ENCODE results near the gene ZCCHC2.

Gene ZCCHC2

DNA sequence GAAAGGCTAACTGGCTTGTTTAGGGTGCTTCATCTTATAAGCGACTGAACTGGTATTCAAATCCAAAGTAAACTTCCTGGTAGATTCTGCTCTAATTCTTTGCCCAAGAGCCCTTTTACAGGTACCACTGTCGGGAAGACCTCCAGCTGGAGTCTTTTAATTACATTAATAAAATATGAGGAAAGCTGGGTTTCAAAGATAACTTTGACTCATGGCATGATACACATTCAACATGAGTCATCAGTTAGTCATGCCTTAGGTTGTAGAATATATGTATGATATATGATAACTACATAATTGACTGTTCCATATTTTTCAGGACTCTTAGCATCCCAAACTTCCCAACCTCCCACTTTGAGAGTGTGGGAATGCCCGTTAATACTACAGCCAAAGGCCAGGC lies 32.3 kb downstream of the ZCCHC2 start:
- DNase-seq (ENCODE audit: extremely low read depth, low read depth): no peak
- TF ChIP-seq, protein P1, sequence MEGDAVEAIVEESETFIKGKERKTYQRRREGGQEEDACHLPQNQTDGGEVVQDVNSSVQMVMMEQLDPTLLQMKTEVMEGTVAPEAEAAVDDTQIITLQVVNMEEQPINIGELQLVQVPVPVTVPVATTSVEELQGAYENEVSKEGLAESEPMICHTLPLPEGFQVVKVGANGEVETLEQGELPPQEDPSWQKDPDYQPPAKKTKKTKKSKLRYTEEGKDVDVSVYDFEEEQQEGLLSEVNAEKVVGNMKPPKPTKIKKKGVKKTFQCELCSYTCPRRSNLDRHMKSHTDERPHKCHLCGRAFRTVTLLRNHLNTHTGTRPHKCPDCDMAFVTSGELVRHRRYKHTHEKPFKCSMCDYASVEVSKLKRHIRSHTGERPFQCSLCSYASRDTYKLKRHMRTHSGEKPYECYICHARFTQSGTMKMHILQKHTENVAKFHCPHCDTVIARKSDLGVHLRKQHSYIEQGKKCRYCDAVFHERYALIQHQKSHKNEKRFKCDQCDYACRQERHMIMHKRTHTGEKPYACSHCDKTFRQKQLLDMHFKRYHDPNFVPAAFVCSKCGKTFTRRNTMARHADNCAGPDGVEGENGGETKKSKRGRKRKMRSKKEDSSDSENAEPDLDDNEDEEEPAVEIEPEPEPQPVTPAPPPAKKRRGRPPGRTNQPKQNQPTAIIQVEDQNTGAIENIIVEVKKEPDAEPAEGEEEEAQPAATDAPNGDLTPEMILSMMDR (IDR thresholded peaks at IDR 0.05; ENCODE audit: low read depth, low read length, missing control alignments): no peak
- no peak overlapping the region for H3K4me3 ChIP-seq (replicated peaks; ENCODE audit: low read depth, low read length)

DNA sequence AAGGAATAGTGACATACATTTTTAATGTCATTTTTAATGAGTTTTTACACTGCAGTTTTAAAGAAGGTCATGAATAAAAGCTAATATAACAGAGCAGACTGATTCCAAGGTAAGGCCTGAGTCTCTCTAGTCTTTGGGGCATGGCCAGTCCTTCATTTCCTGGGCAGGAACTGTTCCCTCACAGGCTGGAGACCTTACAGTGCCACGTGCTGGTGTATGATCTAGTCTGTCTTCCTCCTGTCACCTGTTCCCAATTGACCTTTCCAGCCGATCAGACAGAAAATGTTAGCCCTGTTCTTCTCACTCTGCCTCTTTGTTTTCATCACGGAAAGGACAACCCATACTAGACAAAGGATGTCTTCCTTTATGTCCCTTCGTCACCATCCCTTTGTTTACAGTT lies 33.6 kb downstream of the ZCCHC2 start:
- TF ChIP-seq, protein P1 (IDR thresholded peaks at IDR 0.05; ENCODE audit: low read depth, low read length, missing control alignments): no peak
- DNase-seq (ENCODE audit: extremely low read depth, low read depth): no peak

DNA sequence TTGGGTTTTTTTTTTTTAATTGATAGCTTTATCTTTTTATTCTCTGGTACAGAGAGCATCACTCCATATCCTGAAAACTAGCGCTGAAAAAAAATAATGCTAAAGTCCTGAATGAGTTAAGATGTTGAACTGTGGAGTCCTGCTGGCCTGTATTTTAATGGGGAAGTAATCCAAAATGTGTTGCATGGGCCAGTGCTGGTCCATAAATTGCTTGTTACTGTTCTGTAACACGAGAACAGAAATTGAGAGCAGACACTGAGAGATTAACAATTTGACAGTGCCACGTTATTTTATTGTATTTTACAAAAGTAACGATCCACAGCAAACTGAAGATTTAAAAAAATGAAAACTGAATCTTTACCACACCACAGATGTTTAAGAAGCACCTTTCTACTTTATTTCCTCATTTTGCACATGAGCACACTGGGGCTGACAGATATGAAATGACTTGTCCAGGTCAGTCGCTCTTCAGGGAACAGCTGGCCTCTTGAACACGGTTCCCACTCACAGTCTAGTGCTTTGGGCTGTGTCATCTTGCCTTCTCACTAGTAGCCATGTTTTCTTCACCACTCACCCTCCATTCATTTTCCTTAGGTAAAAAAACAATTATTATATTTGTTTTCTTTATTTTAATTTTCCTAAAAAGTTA lies 35.3 kb downstream of the ZCCHC2 start:
- DNase-seq (ENCODE audit: extremely low read depth, low read depth): no peak
- H3K4me3 ChIP-seq (replicated peaks; ENCODE audit: low read depth, low read length): no peak overlapping the region
- TF ChIP-seq, protein P1 (IDR thresholded peaks at IDR 0.05; ENCODE audit: low read depth, low read length, missing control alignments): no peak

More for the DNA sequence above, 33.6 kb downstream of the ZCCHC2 start:
- no peak overlapping the region for H3K4me3 ChIP-seq (replicated peaks; ENCODE audit: low read depth, low read length)

DNA sequence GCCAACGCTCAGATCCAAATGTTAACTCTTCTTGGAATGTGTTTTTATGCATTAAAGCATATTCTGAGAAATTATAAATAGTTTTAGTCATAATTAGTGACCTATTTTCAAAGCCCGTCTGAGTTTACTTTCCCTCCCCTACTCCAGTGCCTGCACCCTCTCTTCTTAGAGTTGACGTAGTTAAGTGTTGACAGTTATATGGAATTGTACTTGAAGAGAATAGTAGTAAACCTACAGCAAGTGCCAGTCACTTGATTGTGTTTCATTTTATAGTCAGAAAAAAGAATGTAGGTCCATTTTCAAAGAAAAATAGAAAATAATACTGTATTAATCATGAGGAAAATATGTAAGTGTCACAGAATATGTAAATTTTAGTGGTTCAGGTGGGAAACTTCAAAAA lies 41.2 kb downstream of the ZCCHC2 start:
- no peak for DNase-seq (ENCODE audit: extremely low read depth, low read depth)
- H3K4me3 ChIP-seq (replicated peaks; ENCODE audit: low read depth, low read length): no peak overlapping the region
- TF ChIP-seq, protein P1 (IDR thresholded peaks at IDR 0.05; ENCODE audit: low read depth, low read length, missing control alignments): no peak

DNA sequence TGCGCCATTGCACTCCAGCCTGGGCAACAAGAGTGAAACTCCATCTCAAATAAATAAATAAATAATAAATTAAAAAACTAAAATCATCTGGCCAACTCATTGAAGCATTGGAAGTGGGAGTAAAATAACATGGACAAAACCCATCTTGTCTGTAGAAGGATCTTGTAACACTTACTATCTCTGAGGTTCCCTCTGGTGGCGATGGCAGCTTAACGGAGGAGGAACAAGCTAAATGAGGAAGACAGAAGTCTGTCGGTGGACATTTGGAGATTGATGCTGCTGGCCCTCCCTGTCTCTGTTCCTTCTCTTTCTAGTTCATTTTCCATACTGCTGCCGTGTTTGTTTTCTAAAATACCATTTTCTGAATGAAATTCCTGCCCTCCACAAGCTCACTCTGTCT lies 43.4 kb downstream of the ZCCHC2 start:
- DNase-seq (ENCODE audit: extremely low read depth, low read depth): no peak
- no peak overlapping the region for H3K4me3 ChIP-seq (replicated peaks; ENCODE audit: low read depth, low read length)
- TF ChIP-seq, protein P1 (IDR thresholded peaks at IDR 0.05; ENCODE audit: low read depth, low read length, missing control alignments): peak; percentile 21

DNA sequence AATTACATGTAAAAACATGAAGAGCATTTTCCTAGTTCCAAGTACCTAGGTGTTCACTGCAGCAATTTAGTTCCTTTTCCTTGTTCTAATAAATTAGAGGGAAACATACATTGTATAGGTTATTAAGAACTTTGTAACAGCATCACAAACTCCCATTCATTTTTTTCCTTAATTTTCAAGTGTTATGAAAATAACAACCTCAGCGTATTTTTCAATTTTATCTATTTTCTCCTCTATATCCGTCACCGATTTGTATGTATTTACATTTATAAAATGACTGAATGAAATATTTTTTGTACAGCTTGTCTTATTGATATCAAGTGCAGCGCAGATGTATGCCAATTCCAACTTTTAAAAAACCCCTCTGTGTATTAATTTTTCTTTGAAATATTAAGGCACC lies 44.0 kb downstream of the ZCCHC2 start:
- TF ChIP-seq, protein P1 (IDR thresholded peaks at IDR 0.05; ENCODE audit: low read depth, low read length, missing control alignments): no peak
- H3K4me3 ChIP-seq (replicated peaks; ENCODE audit: low read depth, low read length): no peak overlapping the region
- DNase-seq (ENCODE audit: extremely low read depth, low read depth): no peak
